Calu3 (cell line): ENCODE measurements around the gene ATP6V1B1. TPM values are rescaled to one million over a fixed set of nuclear protein-coding genes. Genes with fewer than 3 reads are reported as not detected.

Experiments used
- BruUV-seq: library from RNA; stranded (reverse); fragments of 400-500 nt; replicated peaks from 2 replicates; lab custom pipeline; 2021; lab: Mats Ljungman, UMichigan
- CTCF ChIA-PET: fragments of 300-600 bp; sonication (Branson Sonifier 250); formaldehyde crosslinking; loops from one replicate; lab custom pipeline; 2022; ENCODE audit warnings: antibody characterized with exemption; lab: Charles Lee
- DNase-seq: peaks from one replicate; pipeline ENCODE4 v3.0.0; 2022
- H3K27ac Mint-ChIP-seq: one replicate; pipeline ENCODE4 v1.8.0; 2022; ENCODE audit warnings: mixed read lengths; ENCODE audit not compliant: unreplicated experiment
- H3K27me3 Mint-ChIP-seq: one replicate; pipeline ENCODE4 v1.8.0; 2022; ENCODE audit warnings: mixed read lengths; ENCODE audit not compliant: unreplicated experiment
- H3K36me3 Mint-ChIP-seq: one replicate; pipeline ENCODE4 v1.8.0; 2022; ENCODE audit warnings: mild to moderate bottlenecking, moderate library complexity, mixed read lengths; ENCODE audit not compliant: insufficient read depth, unreplicated experiment
- H3K4me1 Mint-ChIP-seq: one replicate; pipeline ENCODE4 v1.8.0; 2022; ENCODE audit warnings: mild to moderate bottlenecking, low read depth, mixed read lengths; ENCODE audit not compliant: unreplicated experiment
- H3K4me3 Mint-ChIP-seq: one replicate; pipeline ENCODE4 v1.8.0; 2022; ENCODE audit warnings: mild to moderate bottlenecking, low read depth, moderate library complexity, mixed read lengths; ENCODE audit not compliant: unreplicated experiment
- H3K9me3 Mint-ChIP-seq: one replicate; pipeline ENCODE4 v1.8.0; 2022; ENCODE audit warnings: low read depth, mixed read lengths; ENCODE audit not compliant: unreplicated experiment
- intact Hi-C: fragments of 100-400 bp; cut with micrococcal nuclease; formaldehyde crosslinking; loops from one replicate; pipeline ENCODE4 v1.10.0; 2022; ENCODE audit not compliant: unreplicated experiment
- total RNA-seq: library from RNA; stranded (reverse); gene quantifications from 2 replicates; pipeline ENCODE4 v1.2.3, GENCODE V29; 2022
- TF ChIP-seq, protein P1 (sequence below): fragments of 200-600 bp; IDR thresholded peaks from one replicate; pipeline ENCODE4 v1.8.0; 2022; ENCODE audit warnings: antibody characterized with exemption; ENCODE audit not compliant: unreplicated experiment

Gene ATP6V1B1
- total RNA-seq, 1 experiment from 2014 or later, result not detected

DNA sequence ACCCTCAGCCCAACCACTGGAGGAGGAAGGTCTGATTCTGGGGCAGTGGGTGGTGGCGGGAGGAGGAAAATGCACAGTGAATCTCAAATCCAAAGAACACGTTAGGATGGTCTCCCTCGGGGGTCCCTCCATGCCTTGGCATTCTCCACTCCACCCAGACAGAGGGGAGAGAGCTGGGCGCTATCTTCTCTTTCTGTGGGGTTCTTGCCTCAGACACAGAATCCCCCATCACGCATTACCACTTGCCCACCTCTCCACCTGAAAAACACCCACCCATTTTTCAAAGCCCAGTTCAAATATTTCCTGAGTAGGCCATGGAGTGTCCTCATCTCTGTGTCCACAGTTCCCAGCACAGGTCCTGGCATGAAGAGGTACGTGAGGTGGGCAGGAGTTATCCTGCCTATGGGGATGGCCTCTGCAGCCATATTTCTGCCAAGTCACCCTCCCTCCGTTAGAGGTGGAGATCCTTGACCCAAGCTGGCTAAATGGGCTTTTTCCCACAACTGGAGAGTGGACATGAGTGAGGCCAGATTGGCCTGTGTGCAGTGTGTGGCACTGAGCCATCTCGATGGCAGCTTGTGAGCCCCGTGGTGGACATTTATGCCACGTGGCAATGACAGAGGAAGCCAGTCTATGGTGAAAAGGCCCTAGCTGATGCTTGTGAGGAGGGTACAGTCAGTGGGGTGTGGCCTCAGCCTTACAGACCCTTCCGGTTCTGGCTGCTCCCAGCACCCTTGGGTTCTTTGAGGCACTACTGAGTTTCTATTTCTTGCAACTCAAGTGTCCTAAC lies 68.5 kb downstream of the ATP6V1B1 start:
- intact Hi-C loops, result no loop called here
- Mint-ChIP-seq H3K4me3 (no peak overlapping the region), H3K36me3 (no peaks in the 10 kb centered on the region), H3K27ac (no peak overlapping the region), H3K9me3 (no peaks in the 10 kb centered on the region), H3K27me3 (peaks cover 55% of the 10 kb centered on the region), H3K4me1 (no peaks in the 10 kb centered on the region)
- CTCF ChIA-PET, result interaction anchor here (0.6 kb wide), 1 partner anchor 194 kb away, joined by 5 read pairs; no protein-coding TSS in a partner anchor
- TF ChIP-seq, protein P1, sequence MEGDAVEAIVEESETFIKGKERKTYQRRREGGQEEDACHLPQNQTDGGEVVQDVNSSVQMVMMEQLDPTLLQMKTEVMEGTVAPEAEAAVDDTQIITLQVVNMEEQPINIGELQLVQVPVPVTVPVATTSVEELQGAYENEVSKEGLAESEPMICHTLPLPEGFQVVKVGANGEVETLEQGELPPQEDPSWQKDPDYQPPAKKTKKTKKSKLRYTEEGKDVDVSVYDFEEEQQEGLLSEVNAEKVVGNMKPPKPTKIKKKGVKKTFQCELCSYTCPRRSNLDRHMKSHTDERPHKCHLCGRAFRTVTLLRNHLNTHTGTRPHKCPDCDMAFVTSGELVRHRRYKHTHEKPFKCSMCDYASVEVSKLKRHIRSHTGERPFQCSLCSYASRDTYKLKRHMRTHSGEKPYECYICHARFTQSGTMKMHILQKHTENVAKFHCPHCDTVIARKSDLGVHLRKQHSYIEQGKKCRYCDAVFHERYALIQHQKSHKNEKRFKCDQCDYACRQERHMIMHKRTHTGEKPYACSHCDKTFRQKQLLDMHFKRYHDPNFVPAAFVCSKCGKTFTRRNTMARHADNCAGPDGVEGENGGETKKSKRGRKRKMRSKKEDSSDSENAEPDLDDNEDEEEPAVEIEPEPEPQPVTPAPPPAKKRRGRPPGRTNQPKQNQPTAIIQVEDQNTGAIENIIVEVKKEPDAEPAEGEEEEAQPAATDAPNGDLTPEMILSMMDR, result no peak
- no peak for DNase-seq
- no TSS peak for BruUV-seq

DNA sequence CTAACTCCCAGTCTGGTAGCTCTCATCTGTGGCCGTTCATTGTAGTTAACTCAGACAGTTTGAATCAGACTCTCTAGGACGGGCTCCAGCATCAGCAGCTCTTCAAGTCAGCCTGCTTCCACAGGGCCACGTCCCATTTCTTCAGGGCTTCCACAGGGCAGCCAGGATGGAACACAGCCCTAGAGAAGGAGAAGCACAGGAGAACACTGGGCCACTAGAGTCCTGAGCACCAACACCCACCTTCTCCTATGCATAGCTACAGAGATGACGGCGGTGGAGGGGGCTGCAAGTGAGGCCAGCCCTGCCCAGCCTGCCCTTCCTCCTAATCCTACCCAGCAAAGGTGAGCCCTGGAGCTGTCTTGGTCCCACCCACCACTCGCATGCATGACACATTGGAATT lies 69.2 kb downstream of the ATP6V1B1 start:
- no TSS peak for BruUV-seq
- Mint-ChIP-seq H3K36me3 (no peaks in the 10 kb centered on the region), H3K9me3 (no peaks in the 10 kb centered on the region), H3K27ac (no peak overlapping the region), H3K4me3 (no peak overlapping the region), H3K27me3 (peaks cover 62% of the 10 kb centered on the region), H3K4me1 (no peaks in the 10 kb centered on the region)
- TF ChIP-seq, protein P1, result no peak
- CTCF ChIA-PET, result no interaction called here
- intact Hi-C loops, result no loop called here
- DNase-seq, result no peak

DNA sequence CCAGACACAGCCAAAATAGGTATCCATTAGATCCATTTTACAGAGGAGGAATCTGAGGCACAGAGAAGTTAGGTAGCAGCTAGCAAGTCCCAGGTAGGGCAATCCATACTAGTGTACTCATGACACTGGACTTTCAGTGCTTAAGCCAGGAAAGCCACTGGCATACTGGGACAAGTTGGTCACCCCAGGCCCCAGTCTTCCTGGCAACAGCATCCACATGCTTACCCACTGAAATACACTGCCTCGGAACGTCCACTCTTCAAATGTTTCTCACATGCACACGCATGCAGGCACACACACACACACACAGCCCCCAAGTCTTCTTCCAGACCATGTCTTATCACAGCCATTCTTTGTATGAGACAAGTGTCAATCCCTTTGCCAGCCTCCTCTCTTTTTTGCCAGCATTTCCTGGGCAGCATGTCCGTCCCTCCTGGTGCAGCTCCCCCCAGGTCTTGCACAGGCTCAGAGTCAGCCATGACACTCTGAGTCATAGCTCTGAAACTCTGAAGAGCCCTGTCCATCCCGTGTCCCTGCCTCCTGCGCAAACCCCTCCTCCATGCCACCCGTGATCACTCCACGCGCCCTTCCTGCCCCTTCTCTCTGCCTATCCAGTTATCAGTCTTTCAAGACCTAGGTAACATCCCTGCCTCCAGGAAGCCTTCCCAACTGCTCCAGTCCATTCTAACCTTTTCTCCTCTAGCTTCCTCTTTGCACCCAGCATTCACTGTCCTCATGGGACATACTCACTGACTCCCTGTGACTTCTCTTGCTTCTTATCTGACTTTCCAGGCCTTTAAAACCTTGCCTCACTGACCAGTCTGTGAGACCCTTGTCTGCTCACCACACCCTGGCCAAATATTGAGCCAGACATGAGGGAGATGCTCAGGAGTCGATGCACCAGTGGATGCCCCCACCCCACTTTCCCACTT lies 69.8 kb downstream of the ATP6V1B1 start:
- CTCF ChIA-PET, result no interaction called here

DNA sequence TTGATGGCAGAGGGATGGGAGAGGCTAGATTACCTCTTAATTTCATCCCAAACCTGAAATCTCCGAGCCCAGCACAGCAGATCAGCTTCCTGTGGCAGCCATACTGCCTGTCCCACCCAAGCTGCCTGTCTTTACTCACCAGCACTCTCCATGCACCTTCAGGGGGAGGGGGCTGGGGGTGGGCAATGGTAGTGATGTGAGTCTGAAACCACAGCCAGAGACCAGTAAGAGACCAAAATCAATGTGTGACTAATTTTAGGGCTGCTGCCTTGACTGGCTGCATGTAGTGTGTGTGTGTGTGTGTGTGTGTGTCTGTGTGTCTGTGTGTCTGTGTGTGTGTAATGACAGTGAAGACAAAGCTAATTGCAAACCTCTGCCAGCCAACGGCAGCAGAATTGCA lies 70.6 kb downstream of the ATP6V1B1 start:
- no TSS peak for BruUV-seq
- TF ChIP-seq, protein P1, result no peak
- no peak for DNase-seq

More for the DNA sequence above, 69.8 kb downstream of the ATP6V1B1 start:
- TF ChIP-seq, protein P1, result no peak
- Mint-ChIP-seq H3K27ac (no peak overlapping the region), H3K27me3 (peaks cover 69% of the 10 kb centered on the region), H3K4me1 (no peaks in the 10 kb centered on the region), H3K4me3 (no peak overlapping the region), H3K36me3 (no peaks in the 10 kb centered on the region), H3K9me3 (no peaks in the 10 kb centered on the region)
- intact Hi-C loops, result no loop called here
- DNase-seq, result no peak
- no TSS peak for BruUV-seq

More for the DNA sequence above, 70.6 kb downstream of the ATP6V1B1 start:
- H3K4me1 Mint-ChIP-seq, result no peaks in the 10 kb centered on the region
- H3K4me3 Mint-ChIP-seq, result no peak overlapping the region
- CTCF ChIA-PET, result interaction anchor here (0.9 kb wide), 1 partner anchor 53 kb away, joined by 3 read pairs; no protein-coding TSS in a partner anchor
- intact Hi-C loops, result no loop called here
- peaks cover 76% of the 10 kb centered on the region for H3K27me3 Mint-ChIP-seq
- no peak overlapping the region for H3K27ac Mint-ChIP-seq
- H3K9me3 Mint-ChIP-seq, result no peaks in the 10 kb centered on the region
- no peaks in the 10 kb centered on the region for H3K36me3 Mint-ChIP-seq
